Measurements from ENCODE around the gene UPF1.

The UPF1 gene

DNA sequence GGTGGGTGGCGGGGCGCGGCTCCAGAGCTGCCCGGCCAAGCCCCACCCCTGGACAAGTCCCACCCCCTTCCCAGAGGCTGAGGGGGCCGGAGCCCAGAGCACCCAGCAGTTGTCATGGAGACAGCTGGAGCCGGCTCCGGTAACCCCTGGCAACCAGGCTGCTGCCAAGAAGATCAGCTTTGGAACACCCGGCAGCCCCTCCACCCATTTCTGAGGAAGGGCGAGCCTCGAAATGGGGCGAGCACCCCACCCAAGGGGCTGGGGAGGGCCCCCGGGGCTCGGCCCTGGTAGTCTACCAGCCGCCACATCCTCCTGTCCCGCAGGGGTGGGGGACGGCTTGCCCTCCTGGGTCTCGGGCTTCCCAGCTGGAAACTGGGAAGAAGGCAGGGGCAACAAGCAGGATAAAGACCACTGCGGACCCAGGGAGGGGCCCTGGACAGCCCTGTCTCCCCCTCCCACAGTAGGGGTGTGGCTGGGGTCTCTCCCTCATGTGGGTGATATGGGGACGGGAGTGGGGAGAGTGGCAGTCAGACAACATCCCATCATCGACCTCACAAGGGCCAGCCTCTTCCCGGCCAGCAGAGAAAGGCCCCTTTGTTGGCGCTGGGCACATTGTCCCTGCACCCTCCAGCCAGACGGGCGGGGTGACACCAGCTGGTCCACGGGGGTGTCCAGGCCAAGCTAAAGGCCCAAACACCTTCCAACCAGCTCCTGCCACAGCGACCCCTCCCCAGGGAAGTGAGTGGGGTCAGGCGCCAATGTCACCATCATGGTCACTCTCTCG, 62.7 kb downstream of the UPF1 start:
- TF ChIP-seq, protein P1, sequence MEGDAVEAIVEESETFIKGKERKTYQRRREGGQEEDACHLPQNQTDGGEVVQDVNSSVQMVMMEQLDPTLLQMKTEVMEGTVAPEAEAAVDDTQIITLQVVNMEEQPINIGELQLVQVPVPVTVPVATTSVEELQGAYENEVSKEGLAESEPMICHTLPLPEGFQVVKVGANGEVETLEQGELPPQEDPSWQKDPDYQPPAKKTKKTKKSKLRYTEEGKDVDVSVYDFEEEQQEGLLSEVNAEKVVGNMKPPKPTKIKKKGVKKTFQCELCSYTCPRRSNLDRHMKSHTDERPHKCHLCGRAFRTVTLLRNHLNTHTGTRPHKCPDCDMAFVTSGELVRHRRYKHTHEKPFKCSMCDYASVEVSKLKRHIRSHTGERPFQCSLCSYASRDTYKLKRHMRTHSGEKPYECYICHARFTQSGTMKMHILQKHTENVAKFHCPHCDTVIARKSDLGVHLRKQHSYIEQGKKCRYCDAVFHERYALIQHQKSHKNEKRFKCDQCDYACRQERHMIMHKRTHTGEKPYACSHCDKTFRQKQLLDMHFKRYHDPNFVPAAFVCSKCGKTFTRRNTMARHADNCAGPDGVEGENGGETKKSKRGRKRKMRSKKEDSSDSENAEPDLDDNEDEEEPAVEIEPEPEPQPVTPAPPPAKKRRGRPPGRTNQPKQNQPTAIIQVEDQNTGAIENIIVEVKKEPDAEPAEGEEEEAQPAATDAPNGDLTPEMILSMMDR (IDR thresholded peaks at IDR 0.05; ENCODE audit: unreplicated experiment in 3 of 3) = no peak
- peak overlapping the region; percentile 79 to 85 (median 84) for H3K4me3 Mint-ChIP-seq
- H3K36me3 Mint-ChIP-seq (ENCODE audit: low read depth) = peaks cover 5% of the 10 kb centered on the region

DNA sequence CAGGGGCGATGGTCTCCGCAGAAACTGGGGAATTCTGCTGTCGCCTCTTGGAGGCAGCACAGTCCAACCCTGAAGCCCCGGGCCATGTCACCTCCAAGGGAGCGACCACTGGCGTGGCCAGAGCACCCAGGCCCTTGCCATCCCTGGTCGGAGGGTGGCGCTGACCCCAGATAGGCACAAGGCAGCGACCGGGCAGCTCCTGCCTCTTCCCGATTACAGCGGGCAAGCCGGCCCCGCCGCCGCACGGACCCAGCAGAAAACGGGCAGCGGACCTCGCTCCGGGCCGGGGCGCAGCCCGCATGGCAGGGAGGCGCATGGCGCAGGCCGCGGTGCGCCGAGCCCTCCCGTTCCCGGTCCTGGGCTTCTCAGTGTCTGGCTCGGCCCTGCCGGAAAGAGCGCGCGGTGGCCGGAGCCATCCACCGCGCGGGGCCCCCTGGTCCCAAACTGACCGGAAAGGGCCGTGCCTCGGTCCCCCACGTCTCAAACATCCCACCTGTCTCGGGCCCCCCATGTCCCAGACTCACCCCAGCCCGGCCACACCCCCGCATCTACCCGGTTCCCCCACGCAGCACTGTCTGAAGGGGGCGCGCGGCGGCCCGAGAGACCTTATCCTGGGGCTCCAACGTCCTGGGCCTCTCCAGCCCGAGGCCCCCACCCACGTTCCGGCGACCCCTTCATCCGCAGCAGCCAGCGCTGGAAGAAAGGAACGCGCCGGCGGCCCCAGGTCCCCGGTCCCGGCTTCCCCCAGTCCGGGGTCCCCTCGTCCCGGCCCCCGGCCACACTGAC, 63.5 kb downstream of the UPF1 start:
- H3K4me1 Mint-ChIP-seq = no peaks in the 10 kb centered on the region
- no peaks in the 10 kb centered on the region for H3K9me3 Mint-ChIP-seq
- no peaks in the 10 kb centered on the region for H3K27me3 Mint-ChIP-seq (ENCODE audit: low read depth)
- TF ChIP-seq, protein P1 (IDR thresholded peaks at IDR 0.05; ENCODE audit: unreplicated experiment in 3 of 3) = peak; percentile 12 to 52 (median 32)
- no peaks in the 10 kb centered on the region for H3K36me3 Mint-ChIP-seq (ENCODE audit: low read depth)
- peak overlapping the region; percentile 84 to 85 (median 85) for H3K4me3 Mint-ChIP-seq
- no peak overlapping the region for H3K27ac Mint-ChIP-seq

More for the DNA sequence above, 62.7 kb downstream of the UPF1 start:
- Mint-ChIP-seq H3K4me1 (no peaks in the 10 kb centered on the region), H3K27ac (no peak overlapping the region), H3K27me3 (ENCODE audit: low read depth) (no peaks in the 10 kb centered on the region), H3K9me3 (no peaks in the 10 kb centered on the region)

DNA sequence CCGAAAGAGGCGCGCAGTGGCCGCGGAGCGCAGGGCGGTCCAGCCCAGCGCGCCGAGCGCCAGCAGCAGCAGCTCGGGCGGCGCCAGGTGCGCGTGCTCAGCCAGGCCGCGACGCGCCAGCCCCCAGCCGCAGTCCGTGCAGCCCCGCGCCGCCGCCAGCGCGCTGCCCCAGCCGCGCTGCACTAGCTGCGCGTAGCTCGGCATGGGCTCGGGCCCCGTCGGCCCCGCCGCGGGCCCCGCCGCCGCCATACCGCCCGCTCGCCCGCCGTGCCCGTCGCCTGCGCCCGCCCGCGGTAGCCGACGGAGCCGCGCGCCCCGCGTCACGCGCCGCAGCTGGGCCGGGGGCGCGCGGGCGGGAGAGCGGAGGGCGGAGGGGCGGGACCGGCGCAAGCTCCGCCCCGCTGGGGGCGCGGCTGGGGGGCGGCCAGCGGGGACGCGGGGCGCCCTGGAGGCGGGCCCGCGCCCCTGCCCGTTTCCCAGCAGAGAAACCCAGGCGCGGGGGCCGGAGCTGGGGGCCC, 64.1 kb downstream of the UPF1 start, which contains the start of gene CERS1:
TSS of gene CERS1 (minus strand) at position 335 of the 518 bp plus-strand sequence. CDS start at position 249, 86 bp downstream.
- H3K27ac Mint-ChIP-seq = no peak within 1 kb of the TSS
- TF ChIP-seq, protein P1 (IDR thresholded peaks at IDR 0.05; ENCODE audit: unreplicated experiment in 3 of 3) = no peak
- H3K4me3 Mint-ChIP-seq = peak within 1 kb of the TSS; percentile 85 to 90 (median 89)
- no peaks in the 10 kb centered on the region for H3K4me1 Mint-ChIP-seq
- H3K27me3 Mint-ChIP-seq (ENCODE audit: low read depth) = no peaks in the 10 kb centered on the region
- H3K9me3 Mint-ChIP-seq = no peaks in the 10 kb centered on the region
- H3K36me3 Mint-ChIP-seq (ENCODE audit: low read depth) = no peaks in the 10 kb centered on the region

- H3K27ac Mint-ChIP-seq = no peak overlapping the region
- H3K4me3 Mint-ChIP-seq = peak overlapping the region; percentile 85 to 90 (median 89)
- H3K36me3 Mint-ChIP-seq (ENCODE audit: low read depth) = peaks cover under 1% of the 10 kb centered on the region
- no peaks in the 10 kb centered on the region for H3K4me1 Mint-ChIP-seq
- no peaks in the 10 kb centered on the region for H3K9me3 Mint-ChIP-seq
- H3K27me3 Mint-ChIP-seq (ENCODE audit: low read depth) = no peaks in the 10 kb centered on the region
- TF ChIP-seq, protein P1 (IDR thresholded peaks at IDR 0.05; ENCODE audit: unreplicated experiment in 3 of 3) = no peak
Observed at GRCh38 chr19:18896421-18896841, 64.7 kb downstream of the UPF1 start.

GRCh38 chr19:18897094-18898029, 65.6 kb downstream of the UPF1 start:
- Mint-ChIP-seq H3K4me1 (no peaks in the 10 kb centered on the region), H3K4me3 (peak overlapping the region; percentile 85 to 90 (median 89)), H3K27me3 (ENCODE audit: low read depth) (no peaks in the 10 kb centered on the region), H3K9me3 (no peaks in the 10 kb centered on the region), H3K27ac (peak overlapping the region in 2 of 3 experiments; percentile 12 to 49), H3K36me3 (ENCODE audit: low read depth) (peaks cover 5% of the 10 kb centered on the region)
- TF ChIP-seq, protein P1 (IDR thresholded peaks at IDR 0.05; ENCODE audit: unreplicated experiment in 3 of 3) = no peak
